SK-N-SH treated with all-trans-retinoic acid at 6 μM for 48 hours (cell line): ENCODE results near the gene MAP4K4.

Experiments used
- ATAC-seq: fragments of 200-7000 bp; cut with Tn5 transposase; 3 replicates; pipeline ENCODE4 v1.9.1; 2020; ENCODE audit warnings: mild to moderate bottlenecking, moderate library complexity
- ARNTL ChIP-seq: fragments of 450-650 bp; formaldehyde crosslinking; IDR thresholded peaks from 2 replicates; pipeline ENCODE4 v1.5.0; 2020; ENCODE audit warnings: low read depth, mild to moderate bottlenecking, moderate library complexity, borderline replicate concordance
- BACH2 ChIP-seq: fragments of 250-450 bp; sonication (Bioruptor Pico); IDR thresholded peaks from 2 replicates; pipeline ENCODE4 v1.9.0; 2021; ENCODE audit warnings: mild to moderate bottlenecking, borderline replicate concordance
- CSDC2 ChIP-seq: fragments of 250-450 bp; sonication (Bioruptor Pico); IDR thresholded peaks from 2 replicates; pipeline ENCODE4 v1.5.0; 2020; ENCODE audit warnings: mild to moderate bottlenecking, moderate library complexity
- CSRNP3 ChIP-seq: fragments of 250-450 bp; sonication (Bioruptor Pico); IDR thresholded peaks from 2 replicates; pipeline ENCODE4 v1.5.1; 2021; ENCODE audit warnings: mild to moderate bottlenecking, moderate library complexity
- ESRRG ChIP-seq: fragments of 250-450 bp; sonication (Bioruptor Pico); IDR thresholded peaks from 2 replicates; pipeline ENCODE4 v1.6.1; 2021; ENCODE audit warnings: mild to moderate bottlenecking
- GLIS3 ChIP-seq: fragments of 250-450 bp; sonication (Bioruptor Pico); IDR thresholded peaks from 2 replicates; pipeline ENCODE4 v1.5.0; 2020; ENCODE audit warnings: mild to moderate bottlenecking, moderate library complexity
- ISL1 ChIP-seq: fragments of 250-450 bp; sonication (Bioruptor Pico); IDR thresholded peaks from 2 replicates; pipeline ENCODE4 v2.1.2; 2022; ENCODE audit warnings: mild to moderate bottlenecking, moderate library complexity
- OSR1 ChIP-seq: fragments of 250-450 bp; sonication (Bioruptor Pico); IDR thresholded peaks from 2 replicates; pipeline ENCODE4 v1.8.0; 2022; ENCODE audit warnings: moderate library complexity, mild to moderate bottlenecking, inconsistent platforms
- PATZ1 ChIP-seq: fragments of 250-450 bp; sonication (Bioruptor Pico); IDR thresholded peaks from 2 replicates; pipeline ENCODE4 v1.8.0; 2020; ENCODE audit warnings: mild to moderate bottlenecking, moderate library complexity, borderline replicate concordance
- POU6F1 ChIP-seq: fragments of 250-450 bp; sonication (Bioruptor Pico); IDR thresholded peaks from 2 replicates; pipeline ENCODE4 v1.8.0; 2021; ENCODE audit warnings: low read depth, mild to moderate bottlenecking, moderate library complexity, borderline replicate concordance
- PPARA ChIP-seq: fragments of 250-450 bp; sonication (Bioruptor Pico); IDR thresholded peaks from 2 replicates; pipeline ENCODE4 v1.5.0; 2020; ENCODE audit warnings: mild to moderate bottlenecking, borderline replicate concordance
- RARB ChIP-seq: fragments of 250-450 bp; sonication (Bioruptor Pico); IDR thresholded peaks from 2 replicates; pipeline ENCODE4 v1.8.0; 2021; ENCODE audit warnings: mild to moderate bottlenecking, moderate library complexity
- SNAI2 ChIP-seq: fragments of 250-450 bp; sonication (Bioruptor Pico); IDR thresholded peaks from 2 replicates; pipeline ENCODE4 v1.5.0; 2020; ENCODE audit warnings: mild to moderate bottlenecking, moderate library complexity
- TCF4 ChIP-seq: fragments of 250-450 bp; sonication (Bioruptor Pico); IDR thresholded peaks from 2 replicates; pipeline ENCODE4 v1.8.0; 2021; ENCODE audit warnings: mild to moderate bottlenecking, moderate library complexity, borderline replicate concordance
- TOX ChIP-seq: fragments of 250-450 bp; sonication (Bioruptor Pico); IDR thresholded peaks from 2 replicates; pipeline ENCODE4 v1.8.0; 2021; ENCODE audit warnings: mild to moderate bottlenecking, moderate library complexity, borderline replicate concordance
- TSHZ2 ChIP-seq: fragments of 250-450 bp; sonication (Bioruptor Pico); IDR thresholded peaks from 2 replicates; pipeline ENCODE4 v1.5.0; 2020; ENCODE audit warnings: mild to moderate bottlenecking, moderate library complexity
- ZC3H10 ChIP-seq: fragments of 250-450 bp; sonication (Bioruptor Pico); IDR thresholded peaks from 2 replicates; pipeline ENCODE4 v1.5.1; 2021; ENCODE audit warnings: mild to moderate bottlenecking, moderate library complexity
- ZFP3 ChIP-seq: fragments of 250-450 bp; sonication (Bioruptor Pico); IDR thresholded peaks from 2 replicates; pipeline ENCODE4 v1.5.0; 2020; ENCODE audit warnings: mild to moderate bottlenecking, moderate library complexity
- ZFP30 ChIP-seq: fragments of 450-650 bp; formaldehyde crosslinking; IDR thresholded peaks from 2 replicates; pipeline ENCODE4 v1.5.0; 2022; ENCODE audit warnings: mild to moderate bottlenecking, moderate library complexity
- ZNF565 ChIP-seq: fragments of 450-650 bp; formaldehyde crosslinking; conservative IDR thresholded peaks from 2 replicates; pipeline ENCODE4 v1.5.0; 2020; ENCODE audit warnings: low read depth, mild to moderate bottlenecking, moderate library complexity
- ZNF70 ChIP-seq: fragments of 450-650 bp; formaldehyde crosslinking; IDR thresholded peaks from 2 replicates; pipeline ENCODE4 v1.5.0; 2020; ENCODE audit warnings: mild to moderate bottlenecking, moderate library complexity
- ZNF8 ChIP-seq: fragments of 450-650 bp; formaldehyde crosslinking; IDR thresholded peaks from 2 replicates; pipeline ENCODE4 v1.5.0; 2020; ENCODE audit warnings: mild to moderate bottlenecking, moderate library complexity

Gene MAP4K4

GRCh38 chr2:101870444-101870843, 172.9 kb downstream of the MAP4K4 start:
- TF ChIP-seq PATZ1 (no peak), RARB (CRISPR knock-in tag) (no peak), GLIS3 (CRISPR knock-in tag) (no peak), TCF4 (CRISPR knock-in tag) (no peak), ZFP3 (CRISPR knock-in tag) (no peak), OSR1 (CRISPR knock-in tag) (no peak), ZC3H10 (CRISPR knock-in tag) (no peak), PPARA (no peak), ZNF70 (CRISPR knock-in tag) (no peak), ISL1 (CRISPR knock-in tag) (no peak), TOX (no peak), ESRRG (CRISPR knock-in tag) (no peak), ZFP30 (CRISPR knock-in tag) (no peak), ZNF8 (no peak), ZNF565 (no peak)
- TF ChIP-seq, all 23 proteins: peak for 0

GRCh38 chr2:101871480-101871879, 174.0 kb downstream of the MAP4K4 start:
- no peak for ATAC-seq

More at GRCh38 chr2:101870444-101870843, 172.9 kb downstream of the MAP4K4 start:
- ATAC-seq = no peak

GRCh38 chr2:101872480-101872879, 175.0 kb downstream of the MAP4K4 start:
- no peak for TF ChIP-seq PATZ1
- no peak for TF ChIP-seq BACH2 (CRISPR knock-in tag)
- no peak for TF ChIP-seq CSRNP3 (CRISPR knock-in tag)
- no peak for TF ChIP-seq OSR1 (CRISPR knock-in tag)
- TF ChIP-seq ZNF8 = no peak
- TF ChIP-seq ZNF565 = no peak
- no peak for TF ChIP-seq ZFP30 (CRISPR knock-in tag)
- no peak for TF ChIP-seq GLIS3 (CRISPR knock-in tag)
- TF ChIP-seq ARNTL (CRISPR knock-in tag) = no peak
- no peak for TF ChIP-seq SNAI2 (CRISPR knock-in tag)
- no peak for TF ChIP-seq RARB (CRISPR knock-in tag)
- no peak for ATAC-seq

More at GRCh38 chr2:101871480-101871879, 174.0 kb downstream of the MAP4K4 start:
- no peak for TF ChIP-seq POU6F1 (CRISPR knock-in tag)
- TF ChIP-seq ZC3H10 (CRISPR knock-in tag) = no peak
- no peak for TF ChIP-seq ISL1 (CRISPR knock-in tag)
- TF ChIP-seq OSR1 (CRISPR knock-in tag) = no peak
- no peak for TF ChIP-seq CSDC2
- TF ChIP-seq ZFP30 (CRISPR knock-in tag) = no peak
- no peak for TF ChIP-seq ZNF70 (CRISPR knock-in tag)
- TF ChIP-seq CSRNP3 (CRISPR knock-in tag) = no peak

GRCh38 chr2:101873543-101873942, 176.0 kb downstream of the MAP4K4 start:
- ATAC-seq = no peak
- no peak for TF ChIP-seq SNAI2 (CRISPR knock-in tag)
- no peak for TF ChIP-seq ISL1 (CRISPR knock-in tag)
- TF ChIP-seq ARNTL (CRISPR knock-in tag) = no peak
- TF ChIP-seq ZFP3 (CRISPR knock-in tag) = no peak
- TF ChIP-seq TOX = no peak
- TF ChIP-seq RARB (CRISPR knock-in tag) = no peak
- TF ChIP-seq ZC3H10 (CRISPR knock-in tag) = no peak
- no peak for TF ChIP-seq ZNF70 (CRISPR knock-in tag)
- no peak for TF ChIP-seq TSHZ2 (CRISPR knock-in tag)
- TF ChIP-seq CSRNP3 (CRISPR knock-in tag) = no peak
- TF ChIP-seq ZFP30 (CRISPR knock-in tag) = no peak
